ENCODE measurements around the gene NINJ1. TPM values are rescaled to one million over a fixed set of nuclear protein-coding genes. Genes with fewer than 3 reads are reported as not detected.

Gene NINJ1
- total and polyA plus RNA-seq, 2 of the 13 experiments (the other 11 are each of a cell fraction or from before 2014, with no cell fraction given) = 81.2 to 92.1 TPM

- TF ChIP-seq FOXP1 (IDR thresholded peaks at IDR 0.05) (no peak), FOXP1 (CRISPR knock-in tag; IDR thresholded peaks at IDR 0.05) (no peak), ARID5B (CRISPR knock-in tag; IDR thresholded peaks at IDR 0.05) (no peak), CREB3 (CRISPR knock-in tag; IDR thresholded peaks at IDR 0.05) (0 out of 2 replicates have a peak, but pooled peaks have one; percentile 48), ARNT (IDR thresholded peaks at IDR 0.05) (no peak), AFF4 (CRISPR knock-in tag; IDR thresholded peaks at IDR 0.05) (no peak), MEF2D (CRISPR knock-in tag; IDR thresholded peaks at IDR 0.05) (no peak), ZBTB2 (CRISPR knock-in tag; IDR thresholded peaks at IDR 0.05; ENCODE audit: low read depth) (peak; percentile 87), ZNF383 (CRISPR knock-in tag; IDR thresholded peaks at IDR 0.05; ENCODE audit: borderline replicate concordance) (no peak), RBAK (CRISPR knock-in tag; IDR thresholded peaks at IDR 0.05) (no peak), SP5 (CRISPR knock-in tag; IDR thresholded peaks at IDR 0.05; ENCODE audit: borderline replicate concordance, low read depth) (no peak), GPBP1L1 (CRISPR knock-in tag; IDR thresholded peaks at IDR 0.05) (no peak), TBX2 (CRISPR knock-in tag; IDR thresholded peaks at IDR 0.05; ENCODE audit: borderline replicate concordance) (peak; percentile 25; the same call in 1 of the 2 replicates), MEIS2 (CRISPR knock-in tag; IDR thresholded peaks at IDR 0.05) (0 out of 2 replicates have a peak, but pooled peaks have one; percentile 77), TP53 (CRISPR knock-in tag; conservative IDR thresholded peaks at IDR 0.05) (no peak), KLF16 (CRISPR knock-in tag; IDR thresholded peaks at IDR 0.05) (0 out of 4 replicates have a peak, but pooled peaks of 1 of the 2 experiments have one; percentile 18)
Observed at GRCh38 chr9:93095205-93096130, 38.6 kb downstream of the NINJ1 start (continued).
